CD14-positive monocyte (primary cell): ENCODE results near the gene RAMP1. TPM values are rescaled to one million over a fixed set of nuclear protein-coding genes. Genes with fewer than 3 reads are reported as not detected.

ENCODE experiments used
- DNase-seq, 3 donors: peaks; one replicate each; pipeline ENCODE4 v3.0.0-alpha.2; 2011 to 2022
- H2AFZ ChIP-seq: 2 replicates; pipeline ENCODE4 v1.6.0; 2012; ENCODE audit warnings: mild to moderate bottlenecking, low read depth, low read length, inconsistent platforms; ENCODE audit not compliant: insufficient read depth, poor library complexity, severe bottlenecking
- H3K27ac ChIP-seq, 2 donors: 1 replicate in 1 of 2; 2 replicates in 1 of 2; pipeline ENCODE4 v1.5.1; 2012 to 2013; ENCODE audit warnings: low read length in 2 of 2, control low read depth in 1 of 2, inconsistent platforms in 1 of 2, low read depth in 1 of 2, mild to moderate bottlenecking in 1 of 2
- H3K27me3 ChIP-seq, 2 donors: one replicate each; pipeline versions ENCODE4 v1.6.0 to v1.6.1; 2011 to 2013; ENCODE audit warnings: low read length in 2 of 2; ENCODE audit not compliant: control insufficient read depth in 2 of 2, insufficient read depth in 2 of 2
- H3K36me3 ChIP-seq, 2 donors: replicated peaks in 1 of 2; 1 replicate in 1 of 2; 2 replicates in 1 of 2; pipeline versions ENCODE4 v1.5.1 to v1.6.1; 2012 to 2013; ENCODE audit warnings: low read length in 2 of 2, control low read depth in 1 of 2, inconsistent platforms in 1 of 2, mild to moderate bottlenecking in 1 of 2; ENCODE audit not compliant: insufficient read depth in 2 of 2, control insufficient read depth in 1 of 2
- H3K4me1 ChIP-seq, 2 donors: 1 replicate in 1 of 2; 2 replicates in 1 of 2; pipeline versions ENCODE4 v1.5.1 to v1.6.1; 2012 to 2013; ENCODE audit warnings: low read length in 2 of 2, control low read depth in 1 of 2, inconsistent platforms in 1 of 2, mild to moderate bottlenecking in 1 of 2, moderate library complexity in 1 of 2; ENCODE audit not compliant: insufficient read depth in 2 of 2, control insufficient read depth in 1 of 2
- H3K4me2 ChIP-seq: replicated peaks from 2 replicates; pipeline ENCODE3; 2012; ENCODE audit warnings: low read length, moderate library complexity, mild to moderate bottlenecking; ENCODE audit not compliant: poor library complexity, severe bottlenecking; ENCODE audit errors: extremely low read depth
- H3K4me3 ChIP-seq, 3 experiments: fragments of 200-600 bp in 1 of 3; sonication (generic) in 1 of 3; replicated peaks in 1 of 3; 1 replicate in 2 of 3; 2 replicates in 1 of 3; pipeline ENCODE4 v1.5.1; 2011 to 2013; ENCODE audit warnings: low read length in 3 of 3, mild to moderate bottlenecking in 3 of 3, control low read depth in 2 of 3, low read depth in 2 of 3, inconsistent platforms in 1 of 3, moderate library complexity in 1 of 3
- H3K79me2 ChIP-seq: 2 replicates; pipeline ENCODE4 v1.6.0; 2012; ENCODE audit warnings: mild to moderate bottlenecking, control low read depth, inconsistent platforms, low read length, moderate library complexity; ENCODE audit not compliant: insufficient read depth
- H3K9ac ChIP-seq: 2 replicates; pipeline ENCODE4 v1.6.0; 2017; ENCODE audit warnings: low read length, mild to moderate bottlenecking; ENCODE audit not compliant: insufficient read depth, poor library complexity, severe bottlenecking
- H3K9me3 ChIP-seq, 2 donors: replicated peaks in 1 of 2; 1 replicate in 1 of 2; 2 replicates in 1 of 2; pipeline versions ENCODE4 v1.5.1 to v1.6.1; 2012 to 2013; ENCODE audit warnings: low read length in 2 of 2, control low read depth in 1 of 2; ENCODE audit not compliant: control insufficient read depth in 1 of 2, insufficient read depth in 1 of 2
- H4K20me1 ChIP-seq: 2 replicates; pipeline ENCODE4 v1.6.0; 2012; ENCODE audit warnings: mild to moderate bottlenecking, low read length, control low read depth, moderate library complexity; ENCODE audit not compliant: insufficient read depth
- H3K27ac Mint-ChIP-seq, 7 donors: one replicate each; pipeline ENCODE4 v1.8.0; 2020; ENCODE audit warnings: mild to moderate bottlenecking in 7 of 7, mixed read lengths in 7 of 7, moderate library complexity in 6 of 7, inconsistent platforms in 2 of 7
- H3K27me3 Mint-ChIP-seq, 3 donors: one replicate each; pipeline ENCODE4 v1.8.0; 2021 to 2022; ENCODE audit warnings: low read depth in 3 of 3, mild to moderate bottlenecking in 3 of 3, mixed read lengths in 3 of 3, moderate library complexity in 3 of 3, inconsistent platforms in 1 of 3
- H3K36me3 Mint-ChIP-seq, 2 donors: one replicate each; pipeline ENCODE4 v1.8.0; 2020; ENCODE audit warnings: mixed read lengths in 2 of 2, inconsistent platforms in 1 of 2, mild to moderate bottlenecking in 1 of 2
- H3K4me1 Mint-ChIP-seq: one replicate; pipeline ENCODE4 v1.8.0; 2020; ENCODE audit warnings: mild to moderate bottlenecking, mixed read lengths
- H3K4me3 Mint-ChIP-seq, 2 donors: one replicate each; pipeline ENCODE4 v1.8.0; 2020; ENCODE audit warnings: mild to moderate bottlenecking in 2 of 2, mixed read lengths in 2 of 2, moderate library complexity in 1 of 2
- H3K9me3 Mint-ChIP-seq, 7 donors: one replicate each; pipeline ENCODE4 v1.8.0; 2020 to 2022; ENCODE audit warnings: mixed read lengths in 7 of 7, mild to moderate bottlenecking in 6 of 7, moderate library complexity in 6 of 7, inconsistent platforms in 2 of 7
- WGBS: methylation state at CpG from one replicate; pipeline ENCODE4 v1.1.5; 2013; ENCODE audit warnings: missing lambda C conversion rate; ENCODE audit not compliant: insufficient coverage; 5-methylcytosine and 5-hydroxymethylcytosine counted together
- intact Hi-C, 2 donors: fragments of 100-400 bp; cut with micrococcal nuclease; formaldehyde crosslinking; loops; one replicate each; pipeline versions ENCODE4 v1.15.0 to v1.15.1; 2023
- polyA plus RNA-seq, 3 donors: library from polyadenylated mRNA; depleted of rRNA in 1 of 3; unstranded in 2 of 3; stranded (reverse) in 1 of 3; fragments of 300-500 nt in 2 of 3; fragments of >200 nt in 1 of 3; fragmentation: Illumina TruSeq in 2 of 3; gene quantifications; 1 replicate in 2 of 3; 2 replicates in 1 of 3; pipeline ENCODE4 v1.2.3, GENCODE V29; 2012 to 2021
- TF ChIP-seq, protein P1 (sequence below): fragments of 200-600 bp; IDR thresholded peaks from one replicate; pipeline ENCODE4 v1.8.0; 2022; ENCODE audit warnings: antibody characterized with exemption, mild to moderate bottlenecking

Gene RAMP1
- polyA plus RNA-seq, 3 donors, result not detected

DNA sequence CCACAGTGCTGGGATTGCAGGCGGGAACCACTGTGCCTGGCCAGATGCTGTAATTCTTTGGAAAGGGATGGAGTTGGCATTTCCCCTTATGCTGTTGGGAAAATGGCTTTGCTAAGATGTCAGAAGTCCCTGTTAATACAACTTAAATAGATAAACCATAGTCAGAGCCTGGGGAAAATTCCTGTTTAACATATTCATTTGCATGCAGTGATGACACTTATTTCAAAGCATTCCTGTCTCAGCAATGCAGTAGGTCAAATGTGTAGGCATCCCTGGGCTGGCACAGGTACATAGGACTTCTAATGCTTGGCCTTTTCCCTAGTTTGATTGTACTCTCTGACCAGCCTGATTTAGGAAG lies 38.6 kb downstream of the RAMP1 start:
- H3K9me3 Mint-ChIP-seq, result peaks cover 0 to 4% (median 0%) of the 10 kb centered on the region in 7 donors
- H2AFZ ChIP-seq, result peak overlapping the region; percentile 73
- peak overlapping the region in 3 of 7 donors; percentile 74 to 92 (median 79) for H3K27ac Mint-ChIP-seq
- H3K36me3 ChIP-seq, result no peaks in the 10 kb centered on the region
- intact Hi-C loops, result no loop called here
- H3K36me3 Mint-ChIP-seq, result no peaks in the 10 kb centered on the region
- no peak overlapping the region for H3K4me2 ChIP-seq
- H3K9ac ChIP-seq, result no peak overlapping the region
- no peaks in the 10 kb centered on the region for H3K27me3 ChIP-seq
- peaks cover 0 to 6% (median 2%) of the 10 kb centered on the region in 3 donors for H3K27me3 Mint-ChIP-seq
- TF ChIP-seq, protein P1, sequence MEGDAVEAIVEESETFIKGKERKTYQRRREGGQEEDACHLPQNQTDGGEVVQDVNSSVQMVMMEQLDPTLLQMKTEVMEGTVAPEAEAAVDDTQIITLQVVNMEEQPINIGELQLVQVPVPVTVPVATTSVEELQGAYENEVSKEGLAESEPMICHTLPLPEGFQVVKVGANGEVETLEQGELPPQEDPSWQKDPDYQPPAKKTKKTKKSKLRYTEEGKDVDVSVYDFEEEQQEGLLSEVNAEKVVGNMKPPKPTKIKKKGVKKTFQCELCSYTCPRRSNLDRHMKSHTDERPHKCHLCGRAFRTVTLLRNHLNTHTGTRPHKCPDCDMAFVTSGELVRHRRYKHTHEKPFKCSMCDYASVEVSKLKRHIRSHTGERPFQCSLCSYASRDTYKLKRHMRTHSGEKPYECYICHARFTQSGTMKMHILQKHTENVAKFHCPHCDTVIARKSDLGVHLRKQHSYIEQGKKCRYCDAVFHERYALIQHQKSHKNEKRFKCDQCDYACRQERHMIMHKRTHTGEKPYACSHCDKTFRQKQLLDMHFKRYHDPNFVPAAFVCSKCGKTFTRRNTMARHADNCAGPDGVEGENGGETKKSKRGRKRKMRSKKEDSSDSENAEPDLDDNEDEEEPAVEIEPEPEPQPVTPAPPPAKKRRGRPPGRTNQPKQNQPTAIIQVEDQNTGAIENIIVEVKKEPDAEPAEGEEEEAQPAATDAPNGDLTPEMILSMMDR, result no peak
- WGBS, result no CpG with 5 or more reads among the region's 1 CpG
- H3K4me1 Mint-ChIP-seq, result peaks cover 18% of the 10 kb centered on the region
- peaks cover 7 to 8% of the 10 kb centered on the region in 2 donors for H3K4me1 ChIP-seq
- peak overlapping the region in 1 of 2 donors; percentile 8 for H3K27ac ChIP-seq
- H3K79me2 ChIP-seq, result no peaks in the 10 kb centered on the region
- no peak overlapping the region for H3K4me3 Mint-ChIP-seq
- no peak for DNase-seq
- H3K4me3 ChIP-seq, result no peak overlapping the region
- H4K20me1 ChIP-seq, result no peaks in the 10 kb centered on the region
- H3K9me3 ChIP-seq, result no peaks in the 10 kb centered on the region

DNA sequence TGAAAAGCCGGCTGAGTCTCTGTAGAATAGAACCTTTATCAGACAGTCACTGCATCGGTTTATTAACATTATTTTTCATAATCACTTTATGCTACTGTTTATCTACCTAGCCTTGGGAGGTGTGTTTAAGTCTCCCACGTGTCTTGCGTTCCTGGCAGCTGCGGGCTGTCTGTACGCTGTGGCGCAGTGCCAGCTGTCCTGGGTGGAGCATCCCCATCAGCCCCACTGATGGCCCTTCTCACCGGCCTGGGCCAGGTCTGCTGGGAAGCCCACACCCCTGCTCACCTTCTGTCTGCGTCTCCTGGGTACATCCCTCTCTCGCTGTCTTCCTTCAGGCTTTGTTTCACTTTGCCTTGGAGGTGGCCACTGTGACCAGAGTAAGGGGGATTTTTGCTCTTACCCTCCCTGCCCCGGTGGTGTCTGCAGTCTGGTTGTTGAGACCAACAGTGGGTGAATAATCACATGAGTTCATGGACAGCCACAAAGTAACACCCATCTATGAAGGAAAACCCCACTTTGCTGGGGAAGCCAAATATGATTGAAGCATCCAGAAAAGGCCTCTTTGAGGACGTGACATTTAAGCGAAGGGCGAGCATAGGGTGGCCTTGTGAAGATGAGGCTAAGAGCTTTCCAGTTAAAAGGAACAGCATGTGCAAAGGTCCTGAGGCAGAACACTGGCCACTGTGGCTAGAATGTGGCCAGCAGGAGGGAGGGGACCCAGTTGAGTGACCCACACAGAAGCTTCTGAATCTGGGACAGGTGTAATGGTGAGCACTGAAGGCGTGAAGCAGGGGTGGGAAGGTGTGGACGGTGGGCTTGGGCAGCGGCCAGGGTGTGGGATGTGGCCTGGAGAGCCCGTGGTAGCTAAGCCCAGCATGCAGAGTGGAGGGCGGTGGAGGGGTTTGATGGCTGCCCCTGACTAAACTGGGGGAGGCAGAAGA lies 41.7 kb downstream of the RAMP1 start:
- peaks cover 29% of the 10 kb centered on the region for H3K4me1 Mint-ChIP-seq
- H3K4me3 Mint-ChIP-seq, result no peak overlapping the region
- H4K20me1 ChIP-seq, result no peaks in the 10 kb centered on the region
- H3K36me3 ChIP-seq, result no peaks in the 10 kb centered on the region
- H3K27me3 Mint-ChIP-seq, result peaks cover 0 to 4% (median 4%) of the 10 kb centered on the region in 3 donors
- H3K4me2 ChIP-seq, result no peak overlapping the region
- H3K9ac ChIP-seq, result no peak overlapping the region
- peaks cover 0 to 4% (median 0%) of the 10 kb centered on the region in 7 donors for H3K9me3 Mint-ChIP-seq
- H3K36me3 Mint-ChIP-seq, result no peaks in the 10 kb centered on the region
- DNase-seq, result no peak
- WGBS, result 92% methylated on average over 12 of the region's 19 CpGs
- H3K27ac Mint-ChIP-seq, result no peak overlapping the region
- no peaks in the 10 kb centered on the region for H3K27me3 ChIP-seq
- intact Hi-C loops, result no loop called here
- H3K4me1 ChIP-seq, result peaks cover 7 to 8% of the 10 kb centered on the region in 2 donors
- H3K9me3 ChIP-seq, result no peaks in the 10 kb centered on the region
- no peak overlapping the region for H3K27ac ChIP-seq
- TF ChIP-seq, protein P1, result no peak
- no peaks in the 10 kb centered on the region for H3K79me2 ChIP-seq
- no peak overlapping the region for H3K4me3 ChIP-seq
- H2AFZ ChIP-seq, result no peak overlapping the region
